ENCODE data around the gene NPLOC4. TPM values are rescaled to one million over a fixed set of nuclear protein-coding genes. Genes with fewer than 3 reads are reported as not detected.

Gene NPLOC4
- total and polyA plus RNA-seq, 11 donors: 28.2 to 133 (median 99.2) TPM

DNA sequence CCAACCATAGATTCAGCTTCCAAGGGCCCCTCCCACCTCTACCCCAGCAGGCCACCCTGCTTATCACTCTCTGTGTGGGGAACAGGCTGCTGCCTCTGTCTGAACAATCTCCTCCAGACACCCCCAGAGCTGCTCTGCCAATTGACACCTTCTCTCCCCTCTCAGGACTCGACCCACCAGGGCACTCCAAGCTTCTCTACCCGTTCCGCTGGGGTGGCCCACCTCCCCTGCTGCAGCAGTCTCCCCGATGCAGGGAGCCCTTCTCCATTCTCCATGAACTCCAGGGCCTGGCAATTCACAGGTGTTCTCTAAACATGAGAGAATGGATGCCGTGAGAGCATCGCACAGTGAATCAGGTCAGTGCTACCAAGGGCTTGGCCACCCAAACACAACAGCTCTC lies 56.4 kb downstream of the NPLOC4 start:
- Histone ChIP-seq H3K27ac (no peak overlapping the region), H3K4me1 (peaks cover 0 to 40% (median 16%) of the 10 kb centered on the region in 12 donors), H3K27me3 (no peaks in the 10 kb centered on the region), H3K4me3 (no peak overlapping the region), H3K9me3 (no peaks in the 10 kb centered on the region), H3K36me3 (peaks cover 0 to 84% (median 68%) of the 10 kb centered on the region in 9 donors)
- 61 to 74% (median 68%) methylated on average over 6 of the region's 6 CpGs for WGBS, 4 donors
- ATAC-seq: peak in 2 of 4 donors; percentile 8 to 14
- no peak for DNase-seq
- intact Hi-C loops (cut with DNase I): no loop called here
- TF ChIP-seq POLR2A (IDR thresholded peaks at IDR 0.05): no peak
- TF ChIP-seq, protein P1, sequence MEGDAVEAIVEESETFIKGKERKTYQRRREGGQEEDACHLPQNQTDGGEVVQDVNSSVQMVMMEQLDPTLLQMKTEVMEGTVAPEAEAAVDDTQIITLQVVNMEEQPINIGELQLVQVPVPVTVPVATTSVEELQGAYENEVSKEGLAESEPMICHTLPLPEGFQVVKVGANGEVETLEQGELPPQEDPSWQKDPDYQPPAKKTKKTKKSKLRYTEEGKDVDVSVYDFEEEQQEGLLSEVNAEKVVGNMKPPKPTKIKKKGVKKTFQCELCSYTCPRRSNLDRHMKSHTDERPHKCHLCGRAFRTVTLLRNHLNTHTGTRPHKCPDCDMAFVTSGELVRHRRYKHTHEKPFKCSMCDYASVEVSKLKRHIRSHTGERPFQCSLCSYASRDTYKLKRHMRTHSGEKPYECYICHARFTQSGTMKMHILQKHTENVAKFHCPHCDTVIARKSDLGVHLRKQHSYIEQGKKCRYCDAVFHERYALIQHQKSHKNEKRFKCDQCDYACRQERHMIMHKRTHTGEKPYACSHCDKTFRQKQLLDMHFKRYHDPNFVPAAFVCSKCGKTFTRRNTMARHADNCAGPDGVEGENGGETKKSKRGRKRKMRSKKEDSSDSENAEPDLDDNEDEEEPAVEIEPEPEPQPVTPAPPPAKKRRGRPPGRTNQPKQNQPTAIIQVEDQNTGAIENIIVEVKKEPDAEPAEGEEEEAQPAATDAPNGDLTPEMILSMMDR (IDR thresholded peaks at IDR 0.05): no peak

DNA sequence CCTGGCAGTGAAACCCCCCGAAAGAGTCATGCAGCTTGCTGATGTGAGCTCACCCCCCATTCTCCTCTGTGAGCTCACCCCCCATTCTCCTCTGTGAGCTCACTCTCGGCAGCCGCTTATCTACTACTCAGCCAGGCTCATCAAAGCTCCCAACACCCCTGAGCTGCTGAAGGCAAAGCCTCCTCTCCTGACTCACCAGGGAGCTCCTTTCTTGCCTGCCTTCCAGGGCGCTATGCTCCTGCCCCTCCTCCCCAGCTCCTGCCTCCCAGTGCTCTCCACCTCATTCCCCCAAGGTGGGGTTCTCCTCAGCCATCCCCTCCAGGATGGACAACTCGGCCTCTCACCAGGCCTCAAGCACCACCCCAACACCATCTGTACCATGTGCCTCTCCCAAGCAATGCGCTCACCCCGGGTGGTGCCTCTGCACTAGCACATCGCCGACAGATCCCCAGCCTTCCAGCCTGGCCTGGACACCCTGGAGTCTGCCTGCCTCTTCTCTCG lies 57.0 kb downstream of the NPLOC4 start:
- ATAC-seq: peak in 3 of 4 donors; percentile 45 to 78 (median 46)
- no peak overlapping the region for H3K4me3 ChIP-seq
- H3K27me3 ChIP-seq: no peaks in the 10 kb centered on the region
- no peaks in the 10 kb centered on the region for H3K9me3 ChIP-seq
- no peak overlapping the region for H3K27ac ChIP-seq
- DNase-seq: peak in 1 of 5 donors; percentile 64
- H3K36me3 ChIP-seq: peaks cover 0 to 84% (median 64%) of the 10 kb centered on the region in 9 donors
- TF ChIP-seq, protein P1 (IDR thresholded peaks at IDR 0.05): no peak
- TF ChIP-seq POLR2A (IDR thresholded peaks at IDR 0.05): no peak
- WGBS, 4 donors: 63 to 73% (median 67%) methylated on average over 10 of the region's 10 CpGs
- intact Hi-C loops (cut with DNase I): no loop called here
- H3K4me1 ChIP-seq: peaks cover 0 to 40% (median 16%) of the 10 kb centered on the region in 12 donors

DNA sequence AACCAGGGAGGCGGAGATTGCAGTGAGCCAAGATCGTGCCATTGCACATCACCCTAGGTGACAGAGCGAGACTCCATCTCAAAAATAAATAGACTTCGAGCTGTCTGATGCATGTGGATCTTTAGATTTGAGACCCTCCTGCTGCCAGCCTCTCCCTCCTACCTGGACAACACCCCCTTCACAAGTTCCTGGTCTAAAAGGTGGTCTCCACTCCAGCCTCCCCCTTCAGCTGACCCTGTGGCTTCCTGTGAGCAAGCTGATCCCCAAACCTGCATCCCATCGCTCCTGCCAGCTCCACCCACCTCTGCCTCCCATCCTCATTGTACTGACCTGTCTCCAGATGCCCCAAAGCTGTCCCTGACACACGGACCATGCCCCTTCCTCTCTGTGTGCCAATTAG lies 57.6 kb downstream of the NPLOC4 start:
- ATAC-seq: no peak
- Histone ChIP-seq H3K27ac (no peak overlapping the region), H3K9me3 (no peaks in the 10 kb centered on the region), H3K4me3 (no peak overlapping the region), H3K27me3 (no peaks in the 10 kb centered on the region), H3K36me3 (peaks cover 0 to 84% (median 63%) of the 10 kb centered on the region in 9 donors), H3K4me1 (peaks cover 0 to 40% (median 16%) of the 10 kb centered on the region in 12 donors)
- TF ChIP-seq, protein P1 (IDR thresholded peaks at IDR 0.05): no peak
- TF ChIP-seq POLR2A (IDR thresholded peaks at IDR 0.05): no peak
- 83 to 95% (median 89%) methylated on average over 6 of the region's 6 CpGs for WGBS, 4 donors
- peak in 1 of 5 donors; percentile 2 for DNase-seq
- intact Hi-C loops (cut with DNase I): no loop called here

DNA sequence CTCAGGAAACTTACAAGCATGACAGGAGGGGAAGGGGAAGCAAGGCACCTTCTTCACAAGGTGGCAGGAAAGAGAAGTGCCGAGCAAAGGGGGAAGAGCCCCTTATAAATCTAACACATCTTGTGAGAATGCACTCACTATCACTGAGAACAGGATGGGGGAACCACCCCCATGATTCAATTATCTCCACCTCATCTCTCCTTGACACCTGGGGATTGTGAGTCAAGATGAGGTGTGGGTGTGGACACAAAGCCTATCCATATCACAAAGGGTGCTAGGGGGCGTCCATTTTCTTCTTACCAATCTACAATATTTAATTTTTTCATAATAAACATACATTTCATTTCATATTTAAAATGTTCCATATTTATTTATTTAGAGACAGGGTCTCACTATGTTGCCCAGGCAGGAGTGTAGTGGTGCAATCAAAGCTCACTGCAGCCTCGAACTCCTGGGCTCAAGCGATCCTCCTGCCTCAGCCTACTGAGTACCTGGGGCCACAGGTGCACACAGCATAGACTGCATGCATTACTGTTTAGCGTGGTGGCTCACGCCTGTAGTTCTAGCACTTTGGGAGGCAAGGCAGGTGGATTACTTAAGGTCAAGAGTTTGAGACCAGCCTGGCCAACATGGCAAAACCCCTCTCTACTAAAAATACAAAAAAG lies 58.2 kb downstream of the NPLOC4 start:
- H3K4me1 ChIP-seq: peaks cover 0 to 40% (median 16%) of the 10 kb centered on the region in 12 donors
- no peaks in the 10 kb centered on the region for H3K27me3 ChIP-seq
- no peak overlapping the region for H3K4me3 ChIP-seq
- 93 to 95% (median 94%) methylated on average over 6 of the region's 6 CpGs for WGBS, 4 donors
- no peak overlapping the region for H3K27ac ChIP-seq
- H3K36me3 ChIP-seq: peaks cover 0 to 84% (median 61%) of the 10 kb centered on the region in 9 donors
- TF ChIP-seq POLR2A (IDR thresholded peaks at IDR 0.05): no peak
- TF ChIP-seq, protein P1 (IDR thresholded peaks at IDR 0.05): no peak
- H3K9me3 ChIP-seq: no peaks in the 10 kb centered on the region
- ATAC-seq: no peak
- DNase-seq: no peak
- intact Hi-C loops (cut with DNase I): no loop called here

Measured in heart left ventricle (tissue), 16 donors.